ENCODE data around the gene ATP1A2.

Gene ATP1A2

GRCh38 chr1:160115545-160116282, at the start of gene ATP1A2:
ATP1A2 (plus strand) TSS chr1:160115759; CDS start chr1:160115862, 103 bp downstream.
- no peak for DNase-seq

GRCh38 chr1:160066829-160067745, 48.5 kb upstream of the ATP1A2 start:
- no peak for DNase-seq

GRCh38 chr1:160068225-160068624, 47.3 kb upstream of the ATP1A2 start:
- DNase-seq = no peak

GRCh38 chr1:160069460-160070231, 45.9 kb upstream of the ATP1A2 start, which contains the start of gene KCNJ10:
KCNJ10 (minus strand) TSS chr1:160070160; CDS start chr1:160042532, 27,628 bp downstream.
- no peak for DNase-seq

- DNase-seq = peak; percentile 56 to 64
These were observed 45.1 kb upstream of the ATP1A2 start for GRCh38 chr1:160070243-160071163.

GRCh38 chr1:160071289-160071688, 44.3 kb upstream of the ATP1A2 start:
- no peak for DNase-seq

- no peak for DNase-seq
These were observed 40.7 kb upstream of the ATP1A2 start for GRCh38 chr1:160074865-160075264.

- no peak for DNase-seq
These were observed 39.7 kb upstream of the ATP1A2 start for GRCh38 chr1:160075836-160076235.

- no peak for DNase-seq
These were observed 39.3 kb upstream of the ATP1A2 start for GRCh38 chr1:160076295-160076694.

GRCh38 chr1:160077486-160077885, 38.1 kb upstream of the ATP1A2 start:
- no peak for DNase-seq

- peak in 1 of 2 experiments; percentile 14 for DNase-seq
These were observed 36.9 kb upstream of the ATP1A2 start for GRCh38 chr1:160078512-160079195.

- no peak for DNase-seq
These were observed 36.1 kb upstream of the ATP1A2 start for GRCh38 chr1:160079448-160079847.

GRCh38 chr1:160080381-160081100, 35.0 kb upstream of the ATP1A2 start:
- DNase-seq = no peak

- peak in 1 of 2 experiments; percentile 60 for DNase-seq
These were observed 34.2 kb upstream of the ATP1A2 start, which contains the start of gene KCNJ9 for GRCh38 chr1:160081261-160081936. KCNJ9 (plus strand) TSS chr1:160081538; CDS start chr1:160084031, 2,493 bp downstream.

- DNase-seq = no peak
These were observed 33.1 kb upstream of the ATP1A2 start for GRCh38 chr1:160082487-160082886.

GRCh38 chr1:160082926-160083325, 32.6 kb upstream of the ATP1A2 start:
- DNase-seq = no peak

- DNase-seq = peak in 1 of 2 experiments; percentile 59
These were observed 31.4 kb upstream of the ATP1A2 start for GRCh38 chr1:160083968-160084770.

- no peak for DNase-seq
These were observed 30.7 kb upstream of the ATP1A2 start for GRCh38 chr1:160084771-160085321.
